Activated CD8-positive, alpha-beta T cell treated with anti-CD3 and anti-CD28 coated beads for 36 hours (primary cell): Measurements from ENCODE around the gene CLIC1. TPM values are rescaled to one million over a fixed set of nuclear protein-coding genes. Genes with fewer than 3 reads are reported as not detected.
A peak's percentile ranks its signal among the peaks of the same experiment; 100 is the strongest.
"Not testable (repeated sequence)": the region's sequence is repeated elsewhere in the genome, so short reads cannot be mapped to it uniquely, and the experiment has no call there.

ENCODE experiments used
- ATAC-seq: fragments of 200-7000 bp; cut with Tn5 transposase; one replicate; pipeline ENCODE4 v1.10.0; 2021; ENCODE audit warnings: mild to moderate bottlenecking, moderate library complexity
- CTCF ChIA-PET: fragments of 350-600 bp; sonication (Branson Sonifier 250); formaldehyde crosslinking; loops from one replicate; lab custom pipeline; 2021; ENCODE audit warnings: antibody characterized with exemption; lab: Charles Lee
- POLR2A ChIA-PET: fragments of 350-600 bp; sonication (Branson Sonifier 250); formaldehyde crosslinking; loops from one replicate; lab custom pipeline; 2021; ENCODE audit warnings: antibody characterized with exemption; lab: Charles Lee
- DNase-seq: peaks from one replicate; pipeline ENCODE4 v3.0.0-alpha.2; 2020
- H3K27ac Mint-ChIP-seq: one replicate; pipeline ENCODE4 v1.8.0; 2021; ENCODE audit warnings: mild to moderate bottlenecking, mixed read lengths
- H3K27me3 Mint-ChIP-seq: one replicate; pipeline ENCODE4 v1.8.0; 2021; ENCODE audit warnings: mixed read lengths
- H3K36me3 Mint-ChIP-seq: one replicate; pipeline ENCODE4 v1.8.0; 2021; ENCODE audit warnings: low read depth, mixed read lengths
- H3K4me1 Mint-ChIP-seq: one replicate; pipeline ENCODE4 v1.8.0; 2021; ENCODE audit warnings: low read depth, mixed read lengths
- H3K4me3 Mint-ChIP-seq: one replicate; pipeline ENCODE4 v1.8.0; 2021; ENCODE audit warnings: mild to moderate bottlenecking, moderate library complexity, mixed read lengths
- H3K9me3 Mint-ChIP-seq: one replicate; pipeline ENCODE4 v1.8.0; 2021; ENCODE audit warnings: mixed read lengths
- intact Hi-C: fragments of 100-400 bp; cut with micrococcal nuclease; formaldehyde crosslinking; loops from one replicate; pipeline ENCODE4 v1.10.0; 2022
- total RNA-seq, 2 experiments: library from RNA; stranded (reverse); gene quantifications; one replicate each; pipeline ENCODE4 v1.2.3, GENCODE V29; 2021
- TF ChIP-seq, protein P1 (sequence below): fragments of 200-600 bp; IDR thresholded peaks from one replicate; pipeline ENCODE4 v1.8.0; 2022; ENCODE audit warnings: antibody characterized with exemption, mild to moderate bottlenecking

Gene CLIC1
- total RNA-seq, 2 experiments from 2014 or later = 334 to 346 TPM

DNA sequence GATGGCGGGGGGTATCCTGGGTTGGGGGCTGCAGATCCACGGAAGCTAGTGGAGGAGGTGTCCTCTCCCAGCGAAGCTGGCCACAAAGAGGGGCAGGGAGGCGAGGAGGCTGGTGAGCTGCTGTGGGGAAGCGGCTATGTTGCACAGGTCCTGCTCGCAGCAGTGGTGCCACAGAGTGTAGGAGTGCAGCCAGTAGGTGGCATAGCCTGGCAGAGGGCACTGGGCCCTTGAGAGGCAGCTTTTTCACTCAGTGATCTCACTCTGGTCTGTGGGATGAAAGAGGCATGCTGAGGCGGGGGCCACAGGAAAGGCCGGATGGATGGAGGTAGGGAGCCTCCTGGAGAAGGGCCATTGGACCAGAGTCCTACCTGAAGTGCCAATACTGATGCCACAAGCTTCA, 24.0 kb downstream of the CLIC1 start:
- Mint-ChIP-seq H3K4me3 (no peak overlapping the region), H3K27me3 (no peaks in the 10 kb centered on the region), H3K27ac (no peak overlapping the region), H3K9me3 (no peaks in the 10 kb centered on the region), H3K36me3 (no peaks in the 10 kb centered on the region), H3K4me1 (peaks cover 14% of the 10 kb centered on the region)
- ChIA-PET CTCF (interaction anchor here (1.4 to 2.0 kb wide), 2 partner anchors 11 to 95 kb away, joined by 3 to 5 read pairs; partner anchors contain the start of genes LSM2 and MPIG6B), POLR2A (interaction anchor here (1.6 kb wide), 1 partner anchor 9 kb away, joined by 5 read pairs; the partner anchor contains the start of gene ABHD16A)
- ATAC-seq (peak; percentile 51), DNase-seq (no peak)
- intact Hi-C loops = no loop called here
- TF ChIP-seq, protein P1, sequence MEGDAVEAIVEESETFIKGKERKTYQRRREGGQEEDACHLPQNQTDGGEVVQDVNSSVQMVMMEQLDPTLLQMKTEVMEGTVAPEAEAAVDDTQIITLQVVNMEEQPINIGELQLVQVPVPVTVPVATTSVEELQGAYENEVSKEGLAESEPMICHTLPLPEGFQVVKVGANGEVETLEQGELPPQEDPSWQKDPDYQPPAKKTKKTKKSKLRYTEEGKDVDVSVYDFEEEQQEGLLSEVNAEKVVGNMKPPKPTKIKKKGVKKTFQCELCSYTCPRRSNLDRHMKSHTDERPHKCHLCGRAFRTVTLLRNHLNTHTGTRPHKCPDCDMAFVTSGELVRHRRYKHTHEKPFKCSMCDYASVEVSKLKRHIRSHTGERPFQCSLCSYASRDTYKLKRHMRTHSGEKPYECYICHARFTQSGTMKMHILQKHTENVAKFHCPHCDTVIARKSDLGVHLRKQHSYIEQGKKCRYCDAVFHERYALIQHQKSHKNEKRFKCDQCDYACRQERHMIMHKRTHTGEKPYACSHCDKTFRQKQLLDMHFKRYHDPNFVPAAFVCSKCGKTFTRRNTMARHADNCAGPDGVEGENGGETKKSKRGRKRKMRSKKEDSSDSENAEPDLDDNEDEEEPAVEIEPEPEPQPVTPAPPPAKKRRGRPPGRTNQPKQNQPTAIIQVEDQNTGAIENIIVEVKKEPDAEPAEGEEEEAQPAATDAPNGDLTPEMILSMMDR = no peak

DNA sequence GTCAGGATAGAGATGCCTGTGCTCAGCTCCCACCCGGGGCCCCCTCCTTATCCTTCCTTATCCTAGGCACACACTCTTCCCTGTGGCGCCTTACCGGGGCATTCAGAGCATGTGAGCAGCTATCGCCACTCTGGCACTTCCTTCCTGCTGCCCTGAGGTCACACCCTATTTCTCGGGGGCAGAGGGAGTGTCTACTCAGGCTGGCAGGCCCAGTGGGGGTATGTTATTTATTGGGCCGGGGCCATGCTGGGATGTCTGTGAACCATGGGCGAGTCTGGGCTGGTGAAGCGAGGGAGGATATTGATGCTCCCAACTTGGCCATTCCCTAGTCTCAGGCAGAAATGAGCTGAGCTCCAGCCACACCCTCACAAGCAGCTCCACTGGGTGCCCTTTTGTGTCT, 25.1 kb downstream of the CLIC1 start:
- intact Hi-C loops = no loop called here
- POLR2A ChIA-PET = interaction anchor here (0.6 kb wide), 1 partner anchor 20 kb away, joined by 3 read pairs; no protein-coding TSS in a partner anchor
- CTCF ChIA-PET = interaction anchor here (0.6 to 2.0 kb wide), 5 partner anchors 12 to 102 kb away, joined by 3 to 5 read pairs (median 3); partner anchors contain the start of gene MPIG6B
- H3K9me3 Mint-ChIP-seq = no peaks in the 10 kb centered on the region
- no peak overlapping the region for H3K4me3 Mint-ChIP-seq
- H3K36me3 Mint-ChIP-seq = no peaks in the 10 kb centered on the region
- DNase-seq = no peak
- no peak overlapping the region for H3K27ac Mint-ChIP-seq
- H3K27me3 Mint-ChIP-seq = no peaks in the 10 kb centered on the region
- H3K4me1 Mint-ChIP-seq = peaks cover 14% of the 10 kb centered on the region
- ATAC-seq = peak; percentile 39
- TF ChIP-seq, protein P1 = no peak

GRCh38 chr6:31710523-31711219, 25.7 kb downstream of the CLIC1 start:
- intact Hi-C loops = no loop called here
- ChIA-PET POLR2A (interaction anchor here (0.6 kb wide), 1 partner anchor 20 kb away, joined by 3 read pairs; no protein-coding TSS in a partner anchor), CTCF (interaction anchor here (0.9 to 2.0 kb wide), 4 partner anchors 13 to 59 kb away, joined by 3 to 5 read pairs (median 4); partner anchors contain the start of gene MPIG6B)
- Mint-ChIP-seq H3K36me3 (no peaks in the 10 kb centered on the region), H3K9me3 (no peaks in the 10 kb centered on the region), H3K4me1 (peaks cover 14% of the 10 kb centered on the region), H3K4me3 (no peak overlapping the region), H3K27me3 (no peaks in the 10 kb centered on the region), H3K27ac (no peak overlapping the region)
- DNase-seq (no peak), ATAC-seq (no peak)
- TF ChIP-seq, protein P1 = no peak

GRCh38 chr6:31709157-31709556, 27.2 kb downstream of the CLIC1 start:
- H3K27me3 Mint-ChIP-seq, POLR2A ChIA-PET, H3K36me3 Mint-ChIP-seq, DNase-seq, H3K9me3 Mint-ChIP-seq, ATAC-seq, CTCF ChIA-PET, intact Hi-C loops, H3K4me3 Mint-ChIP-seq, H3K27ac Mint-ChIP-seq: not testable (repeated sequence)
- peaks cover 13% of the 10 kb centered on the region for H3K4me1 Mint-ChIP-seq

DNA sequence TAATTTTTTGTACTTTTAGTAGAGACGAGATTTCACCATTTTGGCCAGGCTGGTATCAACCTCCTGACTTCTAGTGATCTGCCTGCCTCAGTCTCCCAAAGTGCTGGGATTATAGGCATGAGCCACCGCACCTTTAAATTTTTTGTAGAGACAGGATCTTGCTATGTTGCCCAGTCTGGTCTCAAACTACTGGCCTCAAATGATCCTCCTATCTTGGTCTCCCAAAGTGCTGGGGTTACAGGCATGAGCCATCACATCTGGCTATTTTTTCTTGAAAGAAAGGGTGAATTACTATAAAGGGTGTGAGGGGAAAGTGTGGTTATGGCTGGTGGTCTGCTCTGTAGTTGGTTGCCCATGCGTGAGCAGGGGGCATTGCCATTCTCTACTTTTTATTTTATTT, 28.1 kb downstream of the CLIC1 start:
- CTCF ChIA-PET = no interaction called here
- TF ChIP-seq, protein P1 = no peak
- ATAC-seq (no peak), DNase-seq (no peak)
- Mint-ChIP-seq H3K27me3 (no peaks in the 10 kb centered on the region), H3K4me1 (peaks cover 12% of the 10 kb centered on the region), H3K4me3 (no peak overlapping the region), H3K36me3 (no peaks in the 10 kb centered on the region), H3K27ac (no peak overlapping the region), H3K9me3 (no peaks in the 10 kb centered on the region)
- POLR2A ChIA-PET = no interaction called here
- intact Hi-C loops = no loop called here
